HepG2 (cell line): Measurements from ENCODE around the gene PCYT2. TPM values are rescaled to one million over a fixed set of nuclear protein-coding genes. Genes with fewer than 3 reads are reported as not detected.
A peak's percentile ranks its signal among the peaks of the same experiment; 100 is the strongest.

Source experiments
- ARNT ChIP-seq: fragments of 450-650 bp; IDR thresholded peaks from 2 replicates; pipeline ENCODE4 v1.6.1; 2017
- DNMT1 ChIP-seq: sonication (generic); formaldehyde crosslinking; IDR thresholded peaks from 2 replicates; pipeline ENCODE4 v1.5.1; 2020; ENCODE audit warnings: mild to moderate bottlenecking, missing genetic modification reagents
- MXD1 ChIP-seq: sonication (generic); formaldehyde crosslinking; IDR thresholded peaks from 2 replicates; pipeline ENCODE4 v1.4.0; 2020; ENCODE audit warnings: mild to moderate bottlenecking, missing genetic modification reagents
- NFKB2 ChIP-seq: sonication (generic); formaldehyde crosslinking; IDR thresholded peaks from 2 replicates; pipeline ENCODE4 v1.4.0; 2020; ENCODE audit warnings: missing genetic modification reagents, borderline replicate concordance
- NRL ChIP-seq: sonication (generic); formaldehyde crosslinking; IDR thresholded peaks from 2 replicates; pipeline ENCODE4 v1.5.0; 2020; ENCODE audit warnings: missing genetic modification reagents, mild to moderate bottlenecking, moderate library complexity, borderline replicate concordance
- PBX3 ChIP-seq: sonication (generic); formaldehyde crosslinking; IDR thresholded peaks from 2 replicates; pipeline ENCODE4 v1.8.1; 2023; ENCODE audit warnings: missing genetic modification reagents, inconsistent platforms, borderline replicate concordance
- PHF20 ChIP-seq: sonication (generic); formaldehyde crosslinking; IDR thresholded peaks from 2 replicates; pipeline ENCODE4 v1.5.0; 2020; ENCODE audit warnings: mild to moderate bottlenecking, missing genetic modification reagents
- RXRA ChIP-seq: sonication (generic); formaldehyde crosslinking; IDR thresholded peaks from 2 replicates; pipeline ENCODE4 v1.5.1; 2020; ENCODE audit warnings: missing genetic modification reagents
- SP5 ChIP-seq: IDR thresholded peaks from 2 replicates; pipeline ENCODE4 v1.6.1; 2016; ENCODE audit warnings: low read depth, borderline replicate concordance
- TFDP2 ChIP-seq: sonication (generic); formaldehyde crosslinking; IDR thresholded peaks from 2 replicates; pipeline ENCODE4 v1.4.0; 2020; ENCODE audit warnings: missing genetic modification reagents
- TIGD3 ChIP-seq: sonication (generic); formaldehyde crosslinking; IDR thresholded peaks from 2 replicates; pipeline ENCODE4 v1.5.1; 2020; ENCODE audit warnings: mild to moderate bottlenecking, missing genetic modification reagents, borderline replicate concordance
- ZNF121 ChIP-seq: sonication (generic); formaldehyde crosslinking; IDR thresholded peaks from 2 replicates; pipeline ENCODE4 v1.5.0; 2020; ENCODE audit warnings: mild to moderate bottlenecking, missing genetic modification reagents
- ZNF354B ChIP-seq: sonication (generic); formaldehyde crosslinking; IDR thresholded peaks from 2 replicates; pipeline ENCODE4 v1.8.0; 2022; ENCODE audit warnings: mild to moderate bottlenecking, missing genetic modification reagents
- ZNF720 ChIP-seq: sonication (generic); formaldehyde crosslinking; IDR thresholded peaks from 2 replicates; pipeline ENCODE4 v1.4.0; 2020; ENCODE audit warnings: missing genetic modification reagents
- ZSCAN29 ChIP-seq: sonication (generic); formaldehyde crosslinking; conservative IDR thresholded peaks from 2 replicates; pipeline ENCODE4 v1.4.0; 2020; ENCODE audit warnings: mild to moderate bottlenecking, missing genetic modification reagents
- polyA plus RNA-seq, 8 experiments: library from polyadenylated mRNA; depleted of rRNA in 3 of 8; stranded (reverse) in 7 of 8; unstranded in 1 of 8; fragments of >200 nt; fragmentation: Illumina TruSeq in 4 of 8; extraction: Trizol in 4 of 8; gene quantifications; 2 replicates each; pipeline versions ENCODE4 v1.2.1 to v1.2.3, GENCODE V29; 2011 to 2016; ENCODE audit warnings: low read depth in 4 of 8, missing spikeins in 1 of 8, mixed read lengths in 1 of 8; ENCODE audit not compliant: insufficient read depth in 1 of 8
- total RNA-seq, 5 experiments: library from RNA; depleted of rRNA; stranded (reverse); fragments of >200 nt; fragmentation: Illumina TruSeq; extraction: Trizol; gene quantifications; 2 replicates each; pipeline ENCODE4 v1.2.3, GENCODE V29; 2016; ENCODE audit warnings: low read depth in 1 of 5
- TF ChIP-seq, protein P1 (sequence below): sonication (generic); formaldehyde crosslinking; IDR thresholded peaks from 2 replicates; pipeline ENCODE4 v1.8.1; 2023; ENCODE audit warnings: mild to moderate bottlenecking, moderate library complexity, missing genetic modification reagents
- TF ChIP-seq, protein P2 (sequence below): sonication (generic); formaldehyde crosslinking; conservative IDR thresholded peaks from 2 replicates; pipeline ENCODE4 v1.4.0; 2020; ENCODE audit warnings: missing genetic modification reagents

Gene PCYT2
- total and polyA plus RNA-seq, 2 of the 13 experiments (the other 11 are each of a cell fraction or from before 2014, with no cell fraction given): 147 to 297 TPM

GRCh38 chr17:81867170-81867990 lies 43.8 kb downstream of the PCYT2 start (continued):
- TF ChIP-seq TIGD3 (CRISPR knock-in tag) (no peak), ZSCAN29 (peak; percentile 69), ZNF720 (CRISPR knock-in tag) (no peak), PHF20 (CRISPR knock-in tag) (no peak), ARNT (no peak), NRL (CRISPR knock-in tag) (no peak; the same call in 1 of the 2 replicates), TFDP2 (CRISPR knock-in tag) (no peak), NFKB2 (CRISPR knock-in tag) (peak; percentile 64; the same call in 1 of the 2 replicates), ZNF121 (no peak), ZNF354B (CRISPR knock-in tag) (0 out of 2 replicates have a peak, but pooled peaks have one; percentile 66), PBX3 (CRISPR knock-in tag) (no peak), RXRA (no peak; the same call in 1 of the 2 replicates), DNMT1 (peak; percentile 68), SP5 (CRISPR knock-in tag) (no peak), MXD1 (peak; percentile 76; the same call in 1 of the 2 replicates)
- TF ChIP-seq, protein P1, sequence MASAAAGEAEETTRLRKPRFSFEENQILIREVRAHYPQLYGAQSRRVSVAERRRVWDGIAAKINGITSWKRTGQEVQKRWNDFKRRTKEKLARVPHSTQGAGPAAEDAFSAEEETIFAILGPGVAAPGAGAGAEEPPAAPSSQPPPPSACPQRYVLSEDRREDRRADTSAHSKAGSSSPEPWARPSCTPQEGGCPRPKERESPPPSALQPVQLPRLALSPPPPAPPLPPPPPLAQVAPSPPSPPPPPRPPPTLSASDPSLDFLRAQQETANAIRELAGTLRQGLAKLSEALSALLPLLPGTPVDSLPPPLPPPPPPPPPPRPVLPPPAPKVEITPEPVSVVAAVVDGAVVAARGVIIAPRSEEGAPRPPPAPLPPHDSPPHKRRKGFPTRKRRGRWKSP (CRISPR knock-in tag): no peak
- TF ChIP-seq, protein P2, sequence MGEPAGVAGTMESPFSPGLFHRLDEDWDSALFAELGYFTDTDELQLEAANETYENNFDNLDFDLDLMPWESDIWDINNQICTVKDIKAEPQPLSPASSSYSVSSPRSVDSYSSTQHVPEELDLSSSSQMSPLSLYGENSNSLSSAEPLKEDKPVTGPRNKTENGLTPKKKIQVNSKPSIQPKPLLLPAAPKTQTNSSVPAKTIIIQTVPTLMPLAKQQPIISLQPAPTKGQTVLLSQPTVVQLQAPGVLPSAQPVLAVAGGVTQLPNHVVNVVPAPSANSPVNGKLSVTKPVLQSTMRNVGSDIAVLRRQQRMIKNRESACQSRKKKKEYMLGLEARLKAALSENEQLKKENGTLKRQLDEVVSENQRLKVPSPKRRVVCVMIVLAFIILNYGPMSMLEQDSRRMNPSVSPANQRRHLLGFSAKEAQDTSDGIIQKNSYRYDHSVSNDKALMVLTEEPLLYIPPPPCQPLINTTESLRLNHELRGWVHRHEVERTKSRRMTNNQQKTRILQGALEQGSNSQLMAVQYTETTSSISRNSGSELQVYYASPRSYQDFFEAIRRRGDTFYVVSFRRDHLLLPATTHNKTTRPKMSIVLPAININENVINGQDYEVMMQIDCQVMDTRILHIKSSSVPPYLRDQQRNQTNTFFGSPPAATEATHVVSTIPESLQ: no peak; the same call in 1 of the 2 replicates
